SKM-1 (cell line): ENCODE measurements around the gene USP40.

Experiments used
- DNase-seq: peaks from one replicate; lab custom pipeline; 2025; ENCODE audit not compliant: unreplicated experiment; lab: John Stamatoyannopoulos, UW

The USP40 gene

GRCh38 chr2:233433029-233433428, 133.6 kb downstream of the USP40 start:
- DNase-seq, result no peak

- no peak for DNase-seq
Measured at GRCh38 chr2:233430651-233431050, 135.9 kb downstream of the USP40 start.

- no peak for DNase-seq
Measured at GRCh38 chr2:233430081-233430480, 136.5 kb downstream of the USP40 start.

GRCh38 chr2:233429175-233429897, 137.2 kb downstream of the USP40 start:
- no peak for DNase-seq

GRCh38 chr2:233428438-233428837, 138.1 kb downstream of the USP40 start:
- DNase-seq, result no peak

- no peak for DNase-seq
Measured at GRCh38 chr2:233428008-233428407, 138.6 kb downstream of the USP40 start.

GRCh38 chr2:233426619-233427342, 139.8 kb downstream of the USP40 start:
- DNase-seq, result no peak
